Nephron (organoid): ENCODE measurements around the gene KRT13.

Source experiments
- H3K27ac Mint-ChIP-seq, 3 experiments: 2 replicates each; pipeline ENCODE4 v1.8.0; 2020; ENCODE audit warnings: mixed read lengths in 3 of 3, mild to moderate bottlenecking in 2 of 3, moderate library complexity in 1 of 3
- H3K27me3 Mint-ChIP-seq: 2 replicates; pipeline ENCODE4 v1.8.0; 2021; ENCODE audit warnings: low read depth, mild to moderate bottlenecking, moderate library complexity, mixed read lengths
- H3K36me3 Mint-ChIP-seq: 2 replicates; pipeline ENCODE4 v1.8.0; 2020; ENCODE audit warnings: low read depth, mixed read lengths
- H3K4me1 Mint-ChIP-seq: 2 replicates; pipeline ENCODE4 v1.8.0; 2020; ENCODE audit warnings: mixed read lengths
- H3K4me3 Mint-ChIP-seq, 3 experiments: 2 replicates each; pipeline ENCODE4 v1.8.0; 2020; ENCODE audit warnings: mild to moderate bottlenecking in 3 of 3, mixed read lengths in 3 of 3, moderate library complexity in 2 of 3
- H3K9me3 Mint-ChIP-seq: 2 replicates; pipeline ENCODE4 v1.8.0; 2020; ENCODE audit warnings: mixed read lengths
- TF ChIP-seq, protein P1 (sequence below), 3 experiments: fragments of 200-600 bp; sonication (generic); IDR thresholded peaks; one replicate each; pipeline ENCODE4 v1.5.0; 2021; ENCODE audit warnings: antibody characterized with exemption in 3 of 3; ENCODE audit not compliant: unreplicated experiment in 3 of 3

Gene KRT13

DNA sequence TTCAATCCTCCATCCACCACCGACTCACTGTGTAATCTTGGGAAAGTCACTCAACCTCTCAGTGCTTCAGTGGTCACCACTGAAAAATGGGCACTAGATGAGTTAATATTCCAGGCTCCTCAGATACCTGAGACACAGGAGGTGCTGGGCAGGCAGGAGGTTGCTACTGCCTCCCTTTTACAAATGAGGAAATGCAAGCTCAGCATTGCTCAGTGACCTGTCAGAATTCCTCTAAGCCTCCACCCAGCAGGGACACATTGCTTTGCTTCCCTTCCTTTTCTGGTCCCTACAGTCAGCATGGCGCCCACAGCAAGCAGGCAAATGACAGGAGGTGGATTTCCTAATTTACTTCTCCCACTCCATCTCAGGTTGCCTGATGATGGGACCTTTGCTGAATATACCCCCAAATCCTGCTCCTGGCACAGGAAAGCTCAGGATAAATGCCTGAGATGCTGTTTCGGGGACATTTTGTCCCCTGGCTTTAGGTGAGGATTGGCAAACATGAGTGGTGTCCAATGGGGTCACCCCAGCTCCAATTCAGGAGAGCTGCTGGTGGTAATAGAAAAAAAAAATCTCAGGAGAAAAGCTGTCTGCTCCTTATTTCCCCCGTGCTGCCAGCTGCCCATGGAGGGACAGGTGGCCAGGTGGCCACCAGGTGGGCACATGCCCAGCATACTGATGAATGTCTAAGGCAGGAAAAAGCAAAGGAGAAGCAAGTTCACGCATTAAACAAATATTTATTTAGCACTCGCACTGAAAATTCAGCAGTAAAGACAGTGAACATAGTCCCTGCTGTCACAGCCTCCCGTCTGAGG, 5.0 kb upstream of the KRT13 start:
- no peak overlapping the region for H3K4me3 Mint-ChIP-seq
- no peaks in the 10 kb centered on the region for H3K4me1 Mint-ChIP-seq
- TF ChIP-seq, protein P1, sequence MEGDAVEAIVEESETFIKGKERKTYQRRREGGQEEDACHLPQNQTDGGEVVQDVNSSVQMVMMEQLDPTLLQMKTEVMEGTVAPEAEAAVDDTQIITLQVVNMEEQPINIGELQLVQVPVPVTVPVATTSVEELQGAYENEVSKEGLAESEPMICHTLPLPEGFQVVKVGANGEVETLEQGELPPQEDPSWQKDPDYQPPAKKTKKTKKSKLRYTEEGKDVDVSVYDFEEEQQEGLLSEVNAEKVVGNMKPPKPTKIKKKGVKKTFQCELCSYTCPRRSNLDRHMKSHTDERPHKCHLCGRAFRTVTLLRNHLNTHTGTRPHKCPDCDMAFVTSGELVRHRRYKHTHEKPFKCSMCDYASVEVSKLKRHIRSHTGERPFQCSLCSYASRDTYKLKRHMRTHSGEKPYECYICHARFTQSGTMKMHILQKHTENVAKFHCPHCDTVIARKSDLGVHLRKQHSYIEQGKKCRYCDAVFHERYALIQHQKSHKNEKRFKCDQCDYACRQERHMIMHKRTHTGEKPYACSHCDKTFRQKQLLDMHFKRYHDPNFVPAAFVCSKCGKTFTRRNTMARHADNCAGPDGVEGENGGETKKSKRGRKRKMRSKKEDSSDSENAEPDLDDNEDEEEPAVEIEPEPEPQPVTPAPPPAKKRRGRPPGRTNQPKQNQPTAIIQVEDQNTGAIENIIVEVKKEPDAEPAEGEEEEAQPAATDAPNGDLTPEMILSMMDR (IDR thresholded peaks at IDR 0.05; ENCODE audit: unreplicated experiment in 3 of 3): no peak
- no peaks in the 10 kb centered on the region for H3K9me3 Mint-ChIP-seq
- H3K27me3 Mint-ChIP-seq: peaks cover 36% of the 10 kb centered on the region
- no peaks in the 10 kb centered on the region for H3K36me3 Mint-ChIP-seq
- no peak overlapping the region for H3K27ac Mint-ChIP-seq

- H3K27me3 Mint-ChIP-seq: peaks cover 37% of the 10 kb centered on the region
- TF ChIP-seq, protein P1 (IDR thresholded peaks at IDR 0.05; ENCODE audit: unreplicated experiment in 3 of 3): no peak
- H3K4me1 Mint-ChIP-seq: peaks cover 16% of the 10 kb centered on the region
- H3K36me3 Mint-ChIP-seq: no peaks in the 10 kb centered on the region
- no peak overlapping the region for H3K4me3 Mint-ChIP-seq
- H3K9me3 Mint-ChIP-seq: no peaks in the 10 kb centered on the region
- no peak overlapping the region for H3K27ac Mint-ChIP-seq
These were observed 2.0 kb upstream of the KRT13 start for GRCh38 chr17:41507315-41507880.

- Mint-ChIP-seq H3K4me1 (peaks cover 16% of the 10 kb centered on the region), H3K36me3 (no peaks in the 10 kb centered on the region), H3K4me3 (no peak overlapping the region), H3K27ac (peak overlapping the region in 1 of 3 experiments; percentile 8), H3K27me3 (peaks cover 40% of the 10 kb centered on the region), H3K9me3 (no peaks in the 10 kb centered on the region)
- TF ChIP-seq, protein P1 (IDR thresholded peaks at IDR 0.05; ENCODE audit: unreplicated experiment in 3 of 3): no peak
These were observed 676 bp upstream of the KRT13 start for GRCh38 chr17:41505809-41506767.

DNA sequence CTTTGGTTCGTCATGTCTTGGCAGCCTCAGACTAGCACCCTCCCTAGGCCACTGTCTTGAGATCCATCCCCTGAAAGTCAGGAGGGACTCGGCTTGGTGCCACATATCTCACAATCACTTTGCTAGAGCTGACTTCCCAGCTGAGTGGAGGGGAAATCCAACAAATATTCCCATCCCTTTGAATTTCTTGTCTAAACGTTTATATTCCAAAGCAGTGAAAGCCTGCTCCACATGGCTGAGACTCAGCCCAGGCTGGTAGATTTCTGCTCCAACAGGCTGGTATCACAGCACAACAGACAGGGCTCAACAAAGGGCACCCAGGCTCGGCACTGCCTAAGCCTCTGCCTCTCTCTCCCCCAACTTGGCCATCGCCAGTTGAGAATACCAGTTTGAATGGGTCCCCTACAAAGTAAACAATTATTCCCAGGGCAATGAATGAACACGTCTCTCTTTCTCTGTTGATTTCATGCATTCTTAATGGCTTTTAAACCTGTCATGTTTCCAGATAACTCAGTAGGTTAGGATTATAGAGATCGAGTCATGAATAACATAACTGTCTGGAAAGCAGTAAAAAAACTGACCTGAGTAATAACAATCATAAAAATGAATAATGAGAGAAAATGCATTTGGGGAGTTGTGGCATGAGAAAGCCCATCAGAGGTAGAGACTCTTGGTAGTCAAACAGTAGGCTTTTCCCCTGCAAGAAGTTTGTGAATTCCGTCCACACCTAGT, 1.0 kb downstream of the KRT13 start:
- Mint-ChIP-seq H3K4me3 (no peak overlapping the region), H3K36me3 (no peaks in the 10 kb centered on the region), H3K4me1 (peaks cover 26% of the 10 kb centered on the region), H3K27ac (peak overlapping the region in 2 of 3 experiments; percentile 1 to 30), H3K27me3 (peaks cover 38% of the 10 kb centered on the region), H3K9me3 (no peaks in the 10 kb centered on the region)
- TF ChIP-seq, protein P1 (IDR thresholded peaks at IDR 0.05; ENCODE audit: unreplicated experiment in 3 of 3): no peak

- H3K27ac Mint-ChIP-seq: peak overlapping the region in 1 of 3 experiments; percentile 6
- TF ChIP-seq, protein P1 (IDR thresholded peaks at IDR 0.05; ENCODE audit: unreplicated experiment in 3 of 3): no peak
- H3K9me3 Mint-ChIP-seq: no peaks in the 10 kb centered on the region
- peaks cover 26% of the 10 kb centered on the region for H3K4me1 Mint-ChIP-seq
- no peaks in the 10 kb centered on the region for H3K36me3 Mint-ChIP-seq
- H3K27me3 Mint-ChIP-seq: peaks cover 40% of the 10 kb centered on the region
- H3K4me3 Mint-ChIP-seq: no peak overlapping the region
These were observed 2.2 kb downstream of the KRT13 start for GRCh38 chr17:41503202-41503601.
